Activated T-cell treated with anti-CD3 and anti-CD28 coated beads for 4 hours (primary cell): ENCODE results near the gene SLC12A8.

ENCODE experiments used
- DNase-seq: peaks from one replicate; pipeline ENCODE4 v3.0.0-alpha.2; 2020

The SLC12A8 gene

GRCh38 chr3:125212509-125213363, at the start of gene SLC12A8:
Gene SLC12A8 (minus strand): TSS chr3:125212748. CDS start chr3:125211349, 1,399 bp downstream.
- no peak for DNase-seq

- DNase-seq, result no peak
Observed at GRCh38 chr3:125262161-125262560, 49.6 kb upstream of the SLC12A8 start.

- no peak for DNase-seq
Observed at GRCh38 chr3:125261031-125261430, 48.5 kb upstream of the SLC12A8 start.

- DNase-seq, result no peak
Observed at GRCh38 chr3:125260158-125260557, 47.6 kb upstream of the SLC12A8 start.

- no peak for DNase-seq
Observed at GRCh38 chr3:125257536-125257935, 45.0 kb upstream of the SLC12A8 start.

GRCh38 chr3:125256675-125257074, 44.1 kb upstream of the SLC12A8 start:
- DNase-seq, result no peak

- DNase-seq, result no peak
Observed at GRCh38 chr3:125250973-125251372, 38.4 kb upstream of the SLC12A8 start.

- DNase-seq, result no peak
Observed at GRCh38 chr3:125246237-125246636, 33.7 kb upstream of the SLC12A8 start.

GRCh38 chr3:125245521-125245920, 33.0 kb upstream of the SLC12A8 start:
- DNase-seq, result no peak

- DNase-seq, result no peak
Observed at GRCh38 chr3:125240496-125240895, 27.9 kb upstream of the SLC12A8 start.

- no peak for DNase-seq
Observed at GRCh38 chr3:125239266-125239665, 26.7 kb upstream of the SLC12A8 start.

- DNase-seq, result no peak
Observed at GRCh38 chr3:125238759-125239158, 26.2 kb upstream of the SLC12A8 start.

- no peak for DNase-seq
Observed at GRCh38 chr3:125236331-125236903, 23.9 kb upstream of the SLC12A8 start.

- no peak for DNase-seq
Observed at GRCh38 chr3:125234831-125235230, 22.3 kb upstream of the SLC12A8 start.

GRCh38 chr3:125232401-125232800, 19.9 kb upstream of the SLC12A8 start:
- DNase-seq, result no peak

- DNase-seq, result no peak
Observed at GRCh38 chr3:125231895-125232294, 19.3 kb upstream of the SLC12A8 start.

GRCh38 chr3:125229707-125230106, 17.2 kb upstream of the SLC12A8 start:
- DNase-seq, result no peak

- no peak for DNase-seq
Observed at GRCh38 chr3:125229168-125229567, 16.6 kb upstream of the SLC12A8 start.

GRCh38 chr3:125221831-125222230, 9.3 kb upstream of the SLC12A8 start:
- DNase-seq, result no peak

GRCh38 chr3:125220727-125221429, 8.3 kb upstream of the SLC12A8 start:
- DNase-seq, result no peak

- DNase-seq, result no peak
Observed at GRCh38 chr3:125220183-125220582, 7.6 kb upstream of the SLC12A8 start.

- no peak for DNase-seq
Observed at GRCh38 chr3:125219261-125219701, 6.7 kb upstream of the SLC12A8 start.

- no peak for DNase-seq
Observed at GRCh38 chr3:125214738-125215137, 2.2 kb upstream of the SLC12A8 start.
